22Rv1 (cell line): ENCODE results near the gene ZNF442.

Source experiments
- ZFX ChIP-seq: fragments of 450-650 bp; IDR thresholded peaks from 2 replicates; pipeline ENCODE4 v1.6.1; 2017; ENCODE audit warnings: antibody characterized with exemption, borderline replicate concordance
- TF ChIP-seq, protein P1 (sequence below): fragments of 450-650 bp; IDR thresholded peaks from 2 replicates; pipeline ENCODE4 v1.5.1; 2017; ENCODE audit warnings: mild to moderate bottlenecking

GRCh38 chr19:12374026-12374425, 8.5 kb upstream of the ZNF442 start:
- TF ChIP-seq, protein P1, sequence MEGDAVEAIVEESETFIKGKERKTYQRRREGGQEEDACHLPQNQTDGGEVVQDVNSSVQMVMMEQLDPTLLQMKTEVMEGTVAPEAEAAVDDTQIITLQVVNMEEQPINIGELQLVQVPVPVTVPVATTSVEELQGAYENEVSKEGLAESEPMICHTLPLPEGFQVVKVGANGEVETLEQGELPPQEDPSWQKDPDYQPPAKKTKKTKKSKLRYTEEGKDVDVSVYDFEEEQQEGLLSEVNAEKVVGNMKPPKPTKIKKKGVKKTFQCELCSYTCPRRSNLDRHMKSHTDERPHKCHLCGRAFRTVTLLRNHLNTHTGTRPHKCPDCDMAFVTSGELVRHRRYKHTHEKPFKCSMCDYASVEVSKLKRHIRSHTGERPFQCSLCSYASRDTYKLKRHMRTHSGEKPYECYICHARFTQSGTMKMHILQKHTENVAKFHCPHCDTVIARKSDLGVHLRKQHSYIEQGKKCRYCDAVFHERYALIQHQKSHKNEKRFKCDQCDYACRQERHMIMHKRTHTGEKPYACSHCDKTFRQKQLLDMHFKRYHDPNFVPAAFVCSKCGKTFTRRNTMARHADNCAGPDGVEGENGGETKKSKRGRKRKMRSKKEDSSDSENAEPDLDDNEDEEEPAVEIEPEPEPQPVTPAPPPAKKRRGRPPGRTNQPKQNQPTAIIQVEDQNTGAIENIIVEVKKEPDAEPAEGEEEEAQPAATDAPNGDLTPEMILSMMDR: no peak
- TF ChIP-seq ZFX: no peak
